Neural progenitor cell (in vitro differentiated cells): ENCODE measurements around the gene NCKAP5. TPM values are rescaled to one million over a fixed set of nuclear protein-coding genes. Genes with fewer than 3 reads are reported as not detected.

ENCODE experiments used
- DNase-seq: peaks from one replicate; pipeline ENCODE4 v3.0.0-alpha.2; 2016; ENCODE audit warnings: low spot score
- H2AFZ ChIP-seq: fragments of 200-600 bp; sonication (generic); replicated peaks from 2 replicates; pipeline ENCODE4 v1.6.1; 2016; ENCODE audit warnings: antibody characterized with exemption
- H3F3A ChIP-seq: fragments of 200-600 bp; sonication (generic); 2 replicates; pipeline ENCODE4 v1.6.1; 2016; ENCODE audit warnings: antibody characterized with exemption, low read depth
- H3K27ac ChIP-seq: fragments of 200-600 bp; sonication (generic); 2 replicates; pipeline ENCODE4 v1.5.1; 2016; ENCODE audit warnings: mild to moderate bottlenecking
- H3K27me3 ChIP-seq: fragments of 200-600 bp; sonication (generic); 2 replicates; pipeline ENCODE4 v1.6.1; 2016; ENCODE audit warnings: mild to moderate bottlenecking, moderate library complexity
- H3K36me3 ChIP-seq: fragments of 200-600 bp; sonication (generic); 2 replicates; pipeline ENCODE4 v1.5.1; 2016
- H3K4me1 ChIP-seq: fragments of 200-600 bp; sonication (generic); 2 replicates; pipeline ENCODE4 v1.6.1; 2016; ENCODE audit warnings: mixed run types
- H3K4me2 ChIP-seq: fragments of 200-600 bp; sonication (generic); 2 replicates; pipeline ENCODE4 v1.6.1; 2016
- H3K4me3 ChIP-seq: fragments of 200-600 bp; sonication (generic); 2 replicates; pipeline ENCODE4 v1.5.1; 2016
- H3K79me2 ChIP-seq: fragments of 200-600 bp; sonication (generic); 2 replicates; pipeline ENCODE4 v1.6.1; 2016; ENCODE audit warnings: low read depth
- H3K9ac ChIP-seq: fragments of 200-600 bp; sonication (generic); 2 replicates; pipeline ENCODE4 v1.6.1; 2016
- H3K9me3 ChIP-seq: fragments of 200-600 bp; sonication (generic); 2 replicates; pipeline ENCODE4 v1.5.1; 2016; ENCODE audit warnings: low read depth
- H4K20me1 ChIP-seq: fragments of 200-600 bp; sonication (generic); 2 replicates; pipeline ENCODE4 v1.6.1; 2016; ENCODE audit warnings: low read depth
- H3K27ac Mint-ChIP-seq: 3 replicates; pipeline ENCODE4 v1.8.0; 2021; ENCODE audit warnings: mixed read lengths
- H3K27me3 Mint-ChIP-seq: 2 replicates; pipeline ENCODE4 v1.8.0; 2022; ENCODE audit warnings: low read depth, mild to moderate bottlenecking, inconsistent platforms, moderate library complexity, mixed read lengths; ENCODE audit not compliant: insufficient read depth
- H3K36me3 Mint-ChIP-seq: 3 replicates; pipeline ENCODE4 v1.8.0; 2021; ENCODE audit warnings: mixed read lengths
- H3K4me1 Mint-ChIP-seq: 3 replicates; pipeline ENCODE4 v1.8.0; 2021; ENCODE audit warnings: mixed read lengths
- H3K4me3 Mint-ChIP-seq: 3 replicates; pipeline ENCODE4 v1.8.0; 2021; ENCODE audit warnings: mild to moderate bottlenecking, moderate library complexity, mixed read lengths
- H3K9me3 Mint-ChIP-seq: 3 replicates; pipeline ENCODE4 v1.8.0; 2020; ENCODE audit warnings: mixed read lengths
- EZH2 ChIP-seq: fragments of 200-600 bp; sonication (generic); IDR thresholded peaks from 2 replicates; pipeline ENCODE4 v1.6.1; 2017; ENCODE audit warnings: antibody characterized with exemption, mild to moderate bottlenecking, moderate library complexity
- EZH2phosphoT487 ChIP-seq: fragments of 200-600 bp; sonication (generic); IDR thresholded peaks from 2 replicates; pipeline ENCODE4 v1.6.1; 2017; ENCODE audit warnings: antibody characterized with exemption
- total RNA-seq: library from RNA; depleted of rRNA; stranded (reverse); fragments of >200 nt; gene quantifications from 2 replicates; pipeline ENCODE4 v1.2.3, GENCODE V29; 2015; ENCODE audit warnings: low replicate concordance
- TF ChIP-seq, protein P1 (sequence below): fragments of 200-600 bp; sonication (generic); IDR thresholded peaks from 2 replicates; pipeline ENCODE4 v1.5.1; 2017; ENCODE audit warnings: antibody characterized with exemption, mild to moderate bottlenecking

The NCKAP5 gene
- total RNA-seq, 1 donor from 2014 or later = 0.47 TPM

DNA sequence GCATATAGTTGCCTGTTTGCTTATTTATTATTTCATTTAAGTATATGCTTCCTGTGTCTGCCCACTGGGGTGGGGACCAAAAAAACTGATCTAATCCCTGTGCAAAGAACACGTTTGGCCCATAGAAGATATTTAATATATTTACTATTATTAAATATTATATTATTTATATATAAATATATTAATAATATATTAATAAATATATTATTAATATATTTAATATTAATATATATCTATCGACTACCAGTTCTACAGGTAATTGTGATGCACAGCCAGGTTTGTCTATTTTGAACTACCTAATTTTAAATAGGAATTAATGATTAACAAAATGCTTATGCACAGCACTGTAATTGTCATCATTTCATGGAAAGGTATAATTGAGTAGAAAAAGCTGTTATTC is 609.4 kb downstream of the NCKAP5 start:
- no peak for DNase-seq
- Mint-ChIP-seq H3K9me3 (no peaks in the 10 kb centered on the region), H3K27ac (no peak overlapping the region), H3K36me3 (peaks cover 2% of the 10 kb centered on the region), H3K4me1 (peaks cover 13% of the 10 kb centered on the region), H3K27me3 (peaks cover 3% of the 10 kb centered on the region), H3K4me3 (no peak overlapping the region)
- no peak overlapping the region for H3K27ac ChIP-seq
- no peaks in the 10 kb centered on the region for H3K9me3 ChIP-seq
- H2AFZ ChIP-seq = no peak overlapping the region
- no peaks in the 10 kb centered on the region for H3K36me3 ChIP-seq
- H3F3A ChIP-seq = no peaks in the 10 kb centered on the region
- no peaks in the 10 kb centered on the region for H3K79me2 ChIP-seq
- no peak overlapping the region for H3K4me3 ChIP-seq
- no peaks in the 10 kb centered on the region for H3K27me3 ChIP-seq
- H3K9ac ChIP-seq = no peak overlapping the region
- TF ChIP-seq, protein P1, sequence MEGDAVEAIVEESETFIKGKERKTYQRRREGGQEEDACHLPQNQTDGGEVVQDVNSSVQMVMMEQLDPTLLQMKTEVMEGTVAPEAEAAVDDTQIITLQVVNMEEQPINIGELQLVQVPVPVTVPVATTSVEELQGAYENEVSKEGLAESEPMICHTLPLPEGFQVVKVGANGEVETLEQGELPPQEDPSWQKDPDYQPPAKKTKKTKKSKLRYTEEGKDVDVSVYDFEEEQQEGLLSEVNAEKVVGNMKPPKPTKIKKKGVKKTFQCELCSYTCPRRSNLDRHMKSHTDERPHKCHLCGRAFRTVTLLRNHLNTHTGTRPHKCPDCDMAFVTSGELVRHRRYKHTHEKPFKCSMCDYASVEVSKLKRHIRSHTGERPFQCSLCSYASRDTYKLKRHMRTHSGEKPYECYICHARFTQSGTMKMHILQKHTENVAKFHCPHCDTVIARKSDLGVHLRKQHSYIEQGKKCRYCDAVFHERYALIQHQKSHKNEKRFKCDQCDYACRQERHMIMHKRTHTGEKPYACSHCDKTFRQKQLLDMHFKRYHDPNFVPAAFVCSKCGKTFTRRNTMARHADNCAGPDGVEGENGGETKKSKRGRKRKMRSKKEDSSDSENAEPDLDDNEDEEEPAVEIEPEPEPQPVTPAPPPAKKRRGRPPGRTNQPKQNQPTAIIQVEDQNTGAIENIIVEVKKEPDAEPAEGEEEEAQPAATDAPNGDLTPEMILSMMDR = no peak
- TF ChIP-seq EZH2 (no peak), EZH2phosphoT487 (no peak)
- no peak overlapping the region for H3K4me2 ChIP-seq
- H3K4me1 ChIP-seq = no peaks in the 10 kb centered on the region
- no peaks in the 10 kb centered on the region for H4K20me1 ChIP-seq

DNA sequence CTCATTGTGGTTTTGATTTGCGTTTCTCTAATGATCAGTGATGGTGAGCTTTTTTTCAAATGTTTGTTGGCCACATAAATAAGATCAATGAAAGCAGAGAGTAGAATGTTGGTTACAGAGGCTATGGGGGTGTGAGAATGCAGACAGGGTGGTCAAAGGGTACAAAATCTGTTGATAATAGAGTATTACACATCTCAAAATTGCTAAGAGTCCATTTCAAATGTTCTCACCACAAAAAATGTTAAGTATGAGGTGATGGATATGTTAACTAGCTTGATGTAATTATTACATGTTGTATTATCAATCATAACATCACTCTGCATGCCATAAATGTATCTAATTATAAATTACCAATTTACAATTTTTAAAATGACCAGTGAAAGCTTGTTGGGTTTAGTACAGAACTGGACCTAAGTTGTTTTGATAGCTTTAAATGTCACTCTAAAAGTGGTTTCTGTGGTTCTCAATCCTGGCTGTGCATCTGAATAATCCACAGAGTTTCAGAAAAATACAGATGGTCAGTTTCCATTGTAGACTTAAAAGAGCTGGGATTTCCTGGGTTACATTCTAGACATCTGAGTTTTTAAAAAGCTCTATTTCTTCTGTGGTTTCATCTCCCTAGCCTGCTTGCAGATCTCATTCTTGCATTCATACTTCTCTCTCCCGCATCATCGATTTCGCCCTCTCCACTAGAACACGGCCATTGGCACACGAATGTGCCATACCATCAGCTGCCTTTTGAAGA is 612.2 kb downstream of the NCKAP5 start:
- Histone ChIP-seq H3K27me3 (no peaks in the 10 kb centered on the region), H3K79me2 (no peaks in the 10 kb centered on the region), H3K4me1 (no peaks in the 10 kb centered on the region), H3K9ac (no peak overlapping the region), H3K9me3 (no peaks in the 10 kb centered on the region), H3K36me3 (no peaks in the 10 kb centered on the region), H3K4me3 (no peak overlapping the region), H4K20me1 (no peaks in the 10 kb centered on the region), H3K4me2 (no peak overlapping the region), H2AFZ (no peak overlapping the region), H3K27ac (no peak overlapping the region), H3F3A (no peaks in the 10 kb centered on the region)
- DNase-seq = no peak
- peaks cover 3% of the 10 kb centered on the region for H3K27me3 Mint-ChIP-seq
- no peak overlapping the region for H3K4me3 Mint-ChIP-seq
- no peaks in the 10 kb centered on the region for H3K36me3 Mint-ChIP-seq
- TF ChIP-seq EZH2 = no peak
- TF ChIP-seq, protein P1 = no peak
- TF ChIP-seq EZH2phosphoT487 = no peak
- no peak overlapping the region for H3K27ac Mint-ChIP-seq
- peaks cover 18% of the 10 kb centered on the region for H3K4me1 Mint-ChIP-seq
- no peaks in the 10 kb centered on the region for H3K9me3 Mint-ChIP-seq

DNA sequence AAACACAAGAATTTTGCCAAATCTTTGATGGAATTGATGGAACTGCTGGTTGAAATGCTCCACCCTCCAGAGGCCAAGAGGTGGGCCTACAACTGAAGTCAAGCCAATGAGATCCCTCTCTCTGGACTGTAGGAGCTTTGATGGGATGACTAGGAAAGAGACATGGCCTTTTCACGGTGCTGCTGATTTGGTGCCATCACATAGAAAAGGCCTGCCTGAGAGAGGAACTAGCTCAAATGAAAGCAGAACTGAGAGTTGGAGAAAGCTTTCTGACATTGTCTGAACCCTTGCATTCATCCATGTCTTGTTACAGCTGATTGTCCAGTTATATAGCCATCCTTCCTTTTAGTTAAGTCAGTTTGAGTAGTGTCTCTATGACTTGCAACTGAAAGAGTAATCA is 614.5 kb downstream of the NCKAP5 start:
- H3K27ac ChIP-seq = no peak overlapping the region
- H3F3A ChIP-seq = no peaks in the 10 kb centered on the region
- Mint-ChIP-seq H3K36me3 (no peaks in the 10 kb centered on the region), H3K27me3 (peaks cover 4% of the 10 kb centered on the region), H3K4me1 (peaks cover 30% of the 10 kb centered on the region), H3K4me3 (no peak overlapping the region), H3K27ac (no peak overlapping the region), H3K9me3 (no peaks in the 10 kb centered on the region)
- H3K36me3 ChIP-seq = no peaks in the 10 kb centered on the region
- no peaks in the 10 kb centered on the region for H3K27me3 ChIP-seq
- TF ChIP-seq, protein P1 = no peak
- TF ChIP-seq EZH2 (no peak), EZH2phosphoT487 (no peak)
- no peaks in the 10 kb centered on the region for H3K9me3 ChIP-seq
- no peak overlapping the region for H2AFZ ChIP-seq
- no peaks in the 10 kb centered on the region for H4K20me1 ChIP-seq
- no peaks in the 10 kb centered on the region for H3K79me2 ChIP-seq
- no peak for DNase-seq
- no peak overlapping the region for H3K4me3 ChIP-seq
- H3K4me2 ChIP-seq = no peak overlapping the region
- H3K4me1 ChIP-seq = no peaks in the 10 kb centered on the region
- no peak overlapping the region for H3K9ac ChIP-seq
